ENCODE results near the gene ACTL7B. TPM values are rescaled to one million over a fixed set of nuclear protein-coding genes. Genes with fewer than 3 reads are reported as not detected.
"Not testable (repeated sequence)": the region's sequence is repeated elsewhere in the genome, so short reads cannot be mapped to it uniquely, and the experiment has no call there.

The ACTL7B gene, protein sequence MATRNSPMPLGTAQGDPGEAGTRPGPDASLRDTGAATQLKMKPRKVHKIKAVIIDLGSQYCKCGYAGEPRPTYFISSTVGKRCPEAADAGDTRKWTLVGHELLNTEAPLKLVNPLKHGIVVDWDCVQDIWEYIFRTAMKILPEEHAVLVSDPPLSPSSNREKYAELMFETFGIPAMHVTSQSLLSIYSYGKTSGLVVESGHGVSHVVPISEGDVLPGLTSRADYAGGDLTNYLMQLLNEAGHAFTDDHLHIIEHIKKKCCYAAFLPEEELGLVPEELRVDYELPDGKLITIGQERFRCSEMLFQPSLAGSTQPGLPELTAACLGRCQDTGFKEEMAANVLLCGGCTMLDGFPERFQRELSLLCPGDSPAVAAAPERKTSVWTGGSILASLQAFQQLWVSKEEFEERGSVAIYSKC
- total RNA-seq: not detected

DNA sequence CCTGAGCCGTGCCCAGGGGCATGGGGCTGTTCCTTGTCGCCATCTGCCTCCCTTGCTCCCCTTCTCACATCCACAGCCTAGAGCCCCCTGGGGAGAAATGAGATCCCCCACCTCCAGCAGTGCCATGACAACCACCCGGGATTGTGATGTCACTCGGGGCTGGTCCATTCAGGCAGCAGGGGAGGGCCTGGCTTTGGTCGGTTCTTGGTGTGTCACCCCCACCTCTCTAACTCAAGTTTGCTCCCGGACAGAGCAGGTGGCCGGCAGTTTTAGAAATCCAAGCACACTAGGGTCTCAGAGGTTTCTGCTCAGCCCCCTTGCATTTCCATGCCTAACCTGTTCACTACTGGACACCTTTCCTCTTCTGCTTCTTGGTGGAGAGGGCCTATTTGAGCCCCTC lies at the start of gene ACTL7B:
Gene ACTL7B (minus strand): TSS at position 99 of the 400 bp plus-strand sequence. CDS start 56 bp downstream, at position 43.
- Mint-ChIP-seq H3K4me3 (no peak within 1 kb of the TSS), H3K9me3 (no peaks in the 10 kb centered on the region), H3K36me3 (no peaks in the 10 kb centered on the region), H3K4me1 (ENCODE audit: low read depth in 2 of 2) (peaks cover 0 to 3% of the 10 kb centered on the region in 2 donors), H3K27ac (no peak within 1 kb of the TSS), H3K27me3 (peaks cover 0 to 4% of the 10 kb centered on the region in 2 donors)
- no peak for ATAC-seq
- DNase-seq (ENCODE audit: low spot score): no peak

- Mint-ChIP-seq H3K9me3 (no peaks in the 10 kb centered on the region), H3K27me3 (no peaks in the 10 kb centered on the region), H3K4me1 (ENCODE audit: low read depth in 2 of 2) (no peaks in the 10 kb centered on the region), H3K36me3 (peaks cover 48% of the 10 kb centered on the region), H3K27ac (no peak overlapping the region), H3K4me3 (no peak overlapping the region)
- DNase-seq (ENCODE audit: low spot score) (no peak), ATAC-seq (no peak)
These were observed 49.7 kb upstream of the ACTL7B start for GRCh38 chr9:108905494-108905893.

DNA sequence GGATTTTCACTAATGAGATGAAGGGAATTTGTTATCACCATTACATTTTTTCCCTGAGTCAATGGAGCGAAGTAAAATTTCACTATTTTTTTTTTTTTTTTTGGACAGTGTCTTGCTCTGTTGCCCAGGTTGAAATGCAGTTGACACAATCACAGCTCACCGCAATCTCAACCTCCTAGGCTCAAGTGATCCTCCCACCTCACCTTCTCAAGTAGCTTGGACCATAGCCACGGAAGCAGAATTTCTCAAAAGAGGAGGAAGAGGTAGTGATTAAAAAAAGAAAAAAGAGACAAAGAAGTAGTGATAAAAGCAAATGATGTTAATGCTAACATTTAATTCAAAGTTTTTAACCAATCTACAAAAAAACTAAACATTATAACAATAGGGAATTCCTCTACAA lies 48.4 kb upstream of the ACTL7B start:
- no peaks in the 10 kb centered on the region for H3K4me1 Mint-ChIP-seq (ENCODE audit: low read depth in 2 of 2)
- DNase-seq (ENCODE audit: low spot score) (no peak), ATAC-seq (no peak)
- peaks cover 45% of the 10 kb centered on the region for H3K36me3 Mint-ChIP-seq
- H3K27ac Mint-ChIP-seq: no peak overlapping the region
- H3K27me3 Mint-ChIP-seq: no peaks in the 10 kb centered on the region
- no peaks in the 10 kb centered on the region for H3K9me3 Mint-ChIP-seq
- H3K4me3 Mint-ChIP-seq: no peak overlapping the region

DNA sequence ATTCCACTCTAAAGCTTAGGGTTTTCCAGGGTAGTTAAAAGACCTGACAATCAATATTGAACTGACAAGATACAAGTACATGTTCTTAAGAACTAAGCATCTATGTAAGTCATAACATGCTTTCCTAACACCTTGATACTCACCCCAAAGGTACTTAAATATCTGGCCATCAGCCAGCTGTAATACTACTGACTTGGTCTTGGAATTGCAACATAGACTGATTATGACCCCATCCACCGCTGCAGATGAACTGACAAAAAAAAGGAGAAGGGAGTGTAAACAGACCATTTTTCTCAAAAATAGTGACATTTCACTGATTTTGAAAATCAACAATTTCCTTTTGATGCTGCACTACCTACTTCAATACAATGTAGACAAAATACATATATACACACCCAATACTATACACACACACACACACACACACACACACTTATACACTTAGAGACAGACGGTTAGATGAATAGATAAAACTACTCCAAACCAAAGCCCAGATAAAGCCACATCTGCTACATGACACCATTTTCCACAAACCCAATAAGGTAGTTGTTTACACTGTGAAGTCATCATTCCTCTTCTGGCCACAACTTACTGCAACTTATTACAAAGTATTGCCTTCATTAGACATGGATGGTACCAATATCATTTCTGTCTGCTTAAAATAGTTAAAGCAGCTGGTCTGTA lies 47.8 kb upstream of the ACTL7B start:
- no peak for DNase-seq (ENCODE audit: low spot score)
- Mint-ChIP-seq H3K4me1 (ENCODE audit: low read depth in 2 of 2) (no peaks in the 10 kb centered on the region), H3K27me3 (no peaks in the 10 kb centered on the region), H3K27ac (no peak overlapping the region), H3K4me3 (no peak overlapping the region), H3K9me3 (no peaks in the 10 kb centered on the region), H3K36me3 (peaks cover 39% of the 10 kb centered on the region)
- no peak for ATAC-seq

DNA sequence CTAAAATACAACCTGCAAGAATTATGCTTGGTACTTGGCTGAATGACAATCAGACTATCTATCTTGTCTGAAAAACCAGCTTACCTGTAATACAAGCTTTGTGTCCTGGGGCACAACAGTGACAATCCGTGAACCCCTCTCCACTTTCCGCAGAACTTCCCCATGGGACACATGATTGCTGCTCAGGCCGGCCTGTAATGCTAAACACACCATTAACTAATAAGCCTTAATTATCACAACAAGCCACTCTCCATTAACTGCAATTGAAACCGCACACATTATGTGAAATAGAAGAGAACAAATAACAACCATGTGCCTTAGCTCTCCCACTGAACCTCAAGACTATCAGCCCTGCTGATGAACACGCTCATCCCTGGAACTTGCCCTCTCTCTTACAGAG lies 44.4 kb upstream of the ACTL7B start:
- ATAC-seq (no peak), DNase-seq (ENCODE audit: low spot score) (no peak)
- H3K27me3 Mint-ChIP-seq: no peaks in the 10 kb centered on the region
- no peaks in the 10 kb centered on the region for H3K9me3 Mint-ChIP-seq
- no peak overlapping the region for H3K4me3 Mint-ChIP-seq
- H3K36me3 Mint-ChIP-seq: peaks cover 49% of the 10 kb centered on the region
- no peaks in the 10 kb centered on the region for H3K4me1 Mint-ChIP-seq (ENCODE audit: low read depth in 2 of 2)
- no peak overlapping the region for H3K27ac Mint-ChIP-seq

DNA sequence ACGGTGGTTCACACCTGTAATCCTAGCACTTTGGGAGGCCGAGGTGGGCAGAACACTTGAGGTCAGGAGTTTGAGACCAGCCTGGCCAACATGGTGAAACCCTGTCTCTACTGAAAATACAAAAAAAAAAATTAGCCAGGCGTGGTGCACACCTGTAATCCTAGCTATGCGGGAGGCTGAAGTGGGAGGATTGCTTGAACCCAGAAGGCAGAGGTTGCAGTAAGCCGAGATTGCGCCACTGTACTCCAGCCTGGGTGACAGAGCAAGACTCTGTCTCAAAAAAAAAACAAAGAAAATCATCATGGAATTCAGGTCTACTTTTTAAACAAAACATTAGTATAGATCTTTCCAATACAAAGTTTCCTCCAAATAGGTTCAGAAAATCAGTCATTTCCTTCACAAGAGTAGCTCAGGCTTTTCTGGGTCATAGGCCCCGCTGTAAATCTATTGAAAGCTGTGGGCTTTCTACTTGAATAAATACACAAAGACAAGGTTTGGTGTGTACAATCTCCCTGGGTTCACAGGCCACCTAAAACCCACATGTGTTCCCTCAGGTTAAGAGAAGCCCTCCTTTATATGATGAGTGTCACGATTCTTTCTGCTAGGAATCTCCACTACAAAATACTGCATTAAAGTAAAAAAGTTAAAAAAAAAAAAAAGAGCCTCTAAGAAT lies 43.4 kb upstream of the ACTL7B start:
- peaks cover 51% of the 10 kb centered on the region for H3K36me3 Mint-ChIP-seq

GRCh38 chr9:108897324-108898096 lies 41.7 kb upstream of the ACTL7B start:
- H3K4me1 Mint-ChIP-seq (ENCODE audit: low read depth in 2 of 2): no peaks in the 10 kb centered on the region
- H3K27ac Mint-ChIP-seq: no peak overlapping the region
- no peaks in the 10 kb centered on the region for H3K9me3 Mint-ChIP-seq
- no peak overlapping the region for H3K4me3 Mint-ChIP-seq
- DNase-seq (ENCODE audit: low spot score): no peak
- H3K36me3 Mint-ChIP-seq: peaks cover 47% of the 10 kb centered on the region
- no peaks in the 10 kb centered on the region for H3K27me3 Mint-ChIP-seq
- ATAC-seq: no peak

More for the DNA sequence above, 43.4 kb upstream of the ACTL7B start:
- ATAC-seq; DNase-seq (ENCODE audit: low spot score); H3K4me3 Mint-ChIP-seq; H3K9me3 Mint-ChIP-seq; H3K27ac Mint-ChIP-seq; H3K4me1 Mint-ChIP-seq (ENCODE audit: low read depth in 2 of 2); H3K27me3 Mint-ChIP-seq: not testable (repeated sequence)

- no peak for DNase-seq (ENCODE audit: low spot score)
- no peak overlapping the region for H3K27ac Mint-ChIP-seq
- H3K4me3 Mint-ChIP-seq: no peak overlapping the region
- no peak for ATAC-seq
- H3K9me3 Mint-ChIP-seq: no peaks in the 10 kb centered on the region
- H3K36me3 Mint-ChIP-seq: peaks cover 56% of the 10 kb centered on the region
- no peaks in the 10 kb centered on the region for H3K27me3 Mint-ChIP-seq
- H3K4me1 Mint-ChIP-seq (ENCODE audit: low read depth in 2 of 2): no peaks in the 10 kb centered on the region
These were observed 38.6 kb upstream of the ACTL7B start for GRCh38 chr9:108894225-108894997.

DNA sequence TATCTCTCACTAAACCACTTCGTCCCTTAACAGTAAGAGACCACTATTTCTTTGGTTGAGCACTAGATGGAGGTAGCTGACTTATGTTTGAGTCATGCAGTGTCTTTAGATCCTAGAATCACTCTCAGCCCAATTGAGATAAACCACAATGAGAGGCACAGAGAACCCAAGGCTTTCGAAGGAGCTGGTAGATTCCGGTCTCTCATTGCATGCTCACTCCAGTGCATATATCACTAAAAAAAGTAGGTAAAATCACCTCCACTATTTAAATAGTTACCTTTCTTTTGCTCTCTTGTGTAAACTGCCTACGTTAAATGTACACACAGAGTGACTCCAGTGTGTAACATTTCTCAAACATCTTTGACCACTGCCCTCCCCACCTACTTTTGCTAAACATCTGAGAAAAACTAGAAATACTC lies 33.9 kb upstream of the ACTL7B start:
- peaks cover 46% of the 10 kb centered on the region for H3K36me3 Mint-ChIP-seq
- H3K9me3 Mint-ChIP-seq: no peaks in the 10 kb centered on the region
- peaks cover 7 to 9% of the 10 kb centered on the region in 2 donors for H3K4me1 Mint-ChIP-seq (ENCODE audit: low read depth in 2 of 2)
- no peaks in the 10 kb centered on the region for H3K27me3 Mint-ChIP-seq
- DNase-seq (ENCODE audit: low spot score) (no peak), ATAC-seq (no peak)
- no peak overlapping the region for H3K27ac Mint-ChIP-seq
- no peak overlapping the region for H3K4me3 Mint-ChIP-seq

DNA sequence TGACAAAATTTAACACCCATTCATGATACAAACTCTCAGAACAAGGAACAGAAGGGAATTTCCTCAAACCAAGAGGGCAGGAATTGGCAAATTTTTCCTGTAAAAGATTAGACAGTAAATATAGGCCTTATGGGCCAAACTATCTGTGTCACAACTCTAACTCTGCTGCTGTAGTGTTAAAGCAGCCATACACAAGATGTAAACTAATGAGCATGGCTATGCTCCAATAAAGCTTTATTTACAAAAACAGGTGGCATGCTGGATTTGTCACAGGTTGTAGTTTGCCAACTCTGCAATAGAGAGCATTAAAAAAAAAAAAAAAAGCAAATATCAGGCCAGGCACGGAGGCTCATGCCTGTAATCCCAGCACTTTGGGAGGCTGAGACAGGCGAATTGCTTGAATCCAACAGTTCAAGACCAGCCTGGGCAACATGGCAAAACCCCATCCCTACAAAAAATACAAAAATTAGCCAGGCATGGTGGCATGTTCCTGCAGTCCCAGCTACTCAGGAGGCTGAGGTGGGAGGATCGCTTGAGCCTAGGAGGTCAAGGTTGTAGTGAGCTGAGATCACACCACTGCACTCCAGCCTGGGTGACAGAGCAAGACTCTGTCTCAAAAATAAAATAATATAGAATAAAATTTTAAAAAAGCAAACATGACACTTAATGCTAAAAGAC lies 30.9 kb upstream of the ACTL7B start:
- H3K4me1 Mint-ChIP-seq (ENCODE audit: low read depth in 2 of 2): not testable (repeated sequence)

DNA sequence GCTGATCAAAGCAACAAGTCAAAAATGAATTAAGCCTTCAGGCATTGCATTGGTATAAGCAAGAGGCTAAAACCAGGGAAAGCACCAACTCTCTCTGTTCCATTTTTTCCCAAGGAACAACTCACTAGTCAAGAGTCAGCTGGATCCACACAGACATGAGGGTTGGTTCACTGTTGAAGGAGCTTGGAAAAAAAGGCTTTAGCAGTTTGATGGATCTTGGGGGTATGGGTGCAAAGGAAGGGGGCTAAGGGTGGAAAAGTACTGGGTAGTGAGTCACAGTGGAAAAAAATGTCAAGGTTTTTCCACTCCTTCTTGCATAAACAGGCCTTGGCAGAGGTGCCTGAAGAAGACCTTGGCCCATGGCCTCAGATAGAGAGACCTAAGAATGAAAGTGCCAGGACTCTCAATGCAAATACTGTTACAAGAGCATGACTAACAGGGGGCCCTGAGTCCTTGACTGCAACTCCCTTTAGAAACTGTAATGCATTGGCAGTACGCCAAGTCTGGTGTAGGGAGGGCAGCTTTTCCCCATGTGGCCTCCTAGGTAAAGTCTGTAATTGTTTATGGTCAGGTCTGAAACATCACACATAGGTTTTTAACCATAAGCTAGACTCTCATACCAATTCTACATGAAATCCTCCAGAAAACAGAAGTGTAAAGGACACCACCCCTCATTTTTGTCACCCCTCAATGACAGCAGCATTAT lies 30.0 kb upstream of the ACTL7B start:
- no peak overlapping the region for H3K4me3 Mint-ChIP-seq
- DNase-seq (ENCODE audit: low spot score): no peak
- H3K27me3 Mint-ChIP-seq: no peaks in the 10 kb centered on the region
- H3K27ac Mint-ChIP-seq: peak overlapping the region; percentile 52 to 74
- peaks cover 36% of the 10 kb centered on the region for H3K36me3 Mint-ChIP-seq
- peaks cover 7 to 9% of the 10 kb centered on the region in 2 donors for H3K4me1 Mint-ChIP-seq (ENCODE audit: low read depth in 2 of 2)
- H3K9me3 Mint-ChIP-seq: no peaks in the 10 kb centered on the region
- ATAC-seq: peak; percentile 75 to 86

More for the DNA sequence above, 30.9 kb upstream of the ACTL7B start:
- H3K9me3 Mint-ChIP-seq; H3K27me3 Mint-ChIP-seq; DNase-seq (ENCODE audit: low spot score); H3K4me3 Mint-ChIP-seq; ATAC-seq: not testable (repeated sequence)
- Mint-ChIP-seq H3K36me3 (peaks cover 41% of the 10 kb centered on the region), H3K27ac (peak overlapping the region in 1 of 2 donors; percentile 74)

DNA sequence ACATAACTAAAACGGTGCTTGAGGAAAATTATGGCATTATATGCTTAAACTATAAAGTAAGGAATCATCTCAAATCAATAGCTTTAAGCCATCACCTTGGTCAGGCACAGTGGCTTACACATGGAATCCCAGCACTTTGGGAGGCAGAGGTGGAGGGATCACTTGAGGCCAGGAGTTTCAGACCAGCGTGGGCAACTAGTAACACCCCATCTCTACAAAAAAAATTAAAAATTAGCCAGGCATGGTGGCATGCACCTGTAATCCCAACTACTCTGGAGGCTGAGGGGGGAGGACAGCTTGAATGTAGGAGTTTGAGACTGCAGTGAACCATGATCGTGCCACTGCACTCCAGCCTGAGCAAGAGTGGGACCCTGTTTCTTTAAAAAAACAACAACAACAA lies 28.9 kb upstream of the ACTL7B start:
- DNase-seq (ENCODE audit: low spot score) (no peak), ATAC-seq (no peak)
- Mint-ChIP-seq H3K27me3 (no peaks in the 10 kb centered on the region), H3K4me1 (ENCODE audit: low read depth in 2 of 2) (peaks cover 7 to 9% of the 10 kb centered on the region in 2 donors), H3K27ac (no peak overlapping the region), H3K4me3 (no peak overlapping the region), H3K9me3 (no peaks in the 10 kb centered on the region), H3K36me3 (peaks cover 35% of the 10 kb centered on the region)

Measured in natural killer cell treated with Interleukin-12 subunit alpha and Interleukin-12 subunit beta and Interleukin-15 and Interleukin-18, amount 100 ng/mL, for 72 hours (primary cell).